CD4-positive, alpha-beta T cell treated with Interleukin-17A for 1 hour (primary cell): Measurements from ENCODE around the gene GHRL.
"Not testable (repeated sequence)": the region's sequence is repeated elsewhere in the genome, so short reads cannot be mapped to it uniquely, and the experiment has no call there.

Experiments
- DNase-seq: peaks from one replicate; pipeline ENCODE4 v3.0.0-alpha.2; 2020

Gene GHRL

DNA sequence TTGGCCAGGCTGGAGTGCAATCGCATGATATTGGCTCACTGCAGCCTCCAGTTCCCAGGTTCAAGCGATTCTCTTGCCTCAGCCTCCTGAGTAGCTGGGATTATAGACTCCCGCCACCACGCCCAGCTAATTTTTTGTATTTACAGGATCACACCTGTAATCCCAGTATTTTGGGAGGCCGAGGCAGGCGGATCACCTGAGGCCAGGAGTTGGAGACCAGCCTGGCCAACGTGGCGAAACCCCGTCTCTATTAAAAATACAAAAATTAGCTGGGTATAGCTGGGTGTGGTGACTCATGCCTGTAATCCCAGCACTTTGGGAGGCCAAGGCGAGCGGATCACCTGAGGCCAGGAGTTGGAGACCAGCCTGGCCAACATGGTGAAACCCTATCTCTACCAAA is 20.3 kb downstream of the GHRL start:
- DNase-seq: not testable (repeated sequence)

DNA sequence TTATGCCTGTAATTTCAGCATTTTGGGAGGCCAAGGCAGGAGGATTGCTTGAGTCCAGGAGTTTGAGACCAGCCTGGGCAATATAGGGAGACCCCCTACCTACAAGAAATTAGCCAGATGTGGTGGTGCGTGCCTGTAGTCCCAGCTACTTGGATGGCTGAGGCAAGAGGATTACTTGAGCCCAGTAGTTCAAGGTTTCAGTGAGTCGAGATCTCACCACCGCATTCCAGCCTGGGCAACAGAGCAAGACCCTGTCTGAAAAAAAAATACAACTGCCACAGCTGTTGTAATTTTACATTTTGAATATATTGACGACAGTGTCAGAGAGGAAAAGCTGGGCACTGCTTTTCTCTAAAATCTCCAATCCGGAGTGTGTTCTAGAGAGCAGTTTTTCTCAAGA is 23.3 kb downstream of the GHRL start:
- no peak for DNase-seq

DNA sequence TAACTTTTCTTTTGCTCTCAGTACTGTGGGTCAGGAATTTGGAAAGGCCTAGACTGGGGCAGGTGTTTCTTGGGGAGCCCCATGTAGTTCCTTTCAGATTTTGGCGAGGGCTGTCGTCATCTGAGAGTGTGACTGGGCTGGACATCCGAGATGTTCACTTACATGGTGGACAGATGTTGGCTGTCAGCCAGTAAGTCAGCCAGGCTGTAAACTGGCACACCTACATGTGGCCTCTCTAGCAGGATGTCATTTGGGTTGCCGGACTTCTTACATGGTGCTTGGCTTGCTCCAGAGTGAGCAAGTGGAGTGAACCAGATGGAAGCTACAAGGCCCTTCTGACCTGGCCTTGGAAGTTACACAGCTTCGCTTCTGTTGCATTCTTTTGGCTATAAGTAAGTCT is 23.8 kb downstream of the GHRL start:
- DNase-seq: no peak

DNA sequence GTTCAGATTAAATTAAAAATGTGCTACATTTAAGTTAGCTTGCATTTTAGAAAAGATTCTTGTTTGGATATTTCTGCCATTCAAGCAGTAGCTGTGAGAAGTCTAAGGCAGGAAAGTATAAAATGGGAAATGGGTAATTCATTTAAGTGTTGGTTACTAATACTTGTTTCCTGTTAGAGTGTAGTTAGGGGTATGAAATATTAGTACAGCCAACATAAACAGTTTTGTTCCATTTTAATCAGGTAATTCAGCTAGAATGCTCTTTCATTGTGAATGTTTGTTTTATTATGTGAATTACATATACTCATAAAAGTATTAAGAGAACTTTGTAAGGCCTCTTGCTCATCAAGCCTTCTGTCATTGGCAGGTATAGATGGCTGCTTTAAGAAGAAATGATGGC is 24.6 kb downstream of the GHRL start:
- DNase-seq: no peak

DNA sequence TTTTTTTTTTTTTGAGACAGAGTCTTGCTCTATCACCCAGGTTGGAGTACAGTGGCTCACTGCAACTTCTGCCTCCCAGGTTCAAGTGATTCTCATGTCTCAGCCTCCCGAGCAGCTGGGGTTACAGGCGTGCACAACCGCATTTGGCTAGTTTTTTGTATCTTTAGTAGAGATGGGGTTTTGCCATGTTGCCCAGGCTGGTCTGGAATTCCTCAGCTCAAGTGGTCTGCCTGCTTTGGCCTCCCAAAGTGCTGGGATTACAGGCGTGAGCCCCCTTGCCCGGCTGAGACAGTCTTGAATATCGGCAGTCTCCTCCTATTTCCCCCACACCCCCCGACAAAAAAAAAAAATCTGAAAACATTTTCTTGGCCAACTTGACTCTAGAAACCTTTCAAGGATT is 25.8 kb downstream of the GHRL start:
- not testable (repeated sequence) for DNase-seq

DNA sequence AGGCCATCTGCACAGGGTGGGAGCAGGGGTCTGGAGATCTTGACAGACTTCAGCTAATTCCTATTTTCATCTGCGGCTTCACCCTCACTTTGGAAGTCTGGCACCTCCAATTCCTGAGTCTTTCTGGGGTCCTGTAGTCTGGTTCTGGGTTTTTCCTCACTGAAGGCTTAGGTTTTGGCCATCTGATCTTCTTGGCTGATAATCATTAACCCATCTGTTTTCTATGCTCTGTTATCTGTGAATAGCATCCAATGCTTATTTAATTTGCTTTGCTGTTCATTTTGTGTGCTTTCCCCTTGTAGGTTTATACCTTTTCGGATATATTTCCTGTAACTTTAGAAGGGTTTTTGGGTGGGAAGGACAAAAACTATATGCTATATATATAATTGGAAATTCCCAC is 26.9 kb downstream of the GHRL start:
- DNase-seq: no peak

DNA sequence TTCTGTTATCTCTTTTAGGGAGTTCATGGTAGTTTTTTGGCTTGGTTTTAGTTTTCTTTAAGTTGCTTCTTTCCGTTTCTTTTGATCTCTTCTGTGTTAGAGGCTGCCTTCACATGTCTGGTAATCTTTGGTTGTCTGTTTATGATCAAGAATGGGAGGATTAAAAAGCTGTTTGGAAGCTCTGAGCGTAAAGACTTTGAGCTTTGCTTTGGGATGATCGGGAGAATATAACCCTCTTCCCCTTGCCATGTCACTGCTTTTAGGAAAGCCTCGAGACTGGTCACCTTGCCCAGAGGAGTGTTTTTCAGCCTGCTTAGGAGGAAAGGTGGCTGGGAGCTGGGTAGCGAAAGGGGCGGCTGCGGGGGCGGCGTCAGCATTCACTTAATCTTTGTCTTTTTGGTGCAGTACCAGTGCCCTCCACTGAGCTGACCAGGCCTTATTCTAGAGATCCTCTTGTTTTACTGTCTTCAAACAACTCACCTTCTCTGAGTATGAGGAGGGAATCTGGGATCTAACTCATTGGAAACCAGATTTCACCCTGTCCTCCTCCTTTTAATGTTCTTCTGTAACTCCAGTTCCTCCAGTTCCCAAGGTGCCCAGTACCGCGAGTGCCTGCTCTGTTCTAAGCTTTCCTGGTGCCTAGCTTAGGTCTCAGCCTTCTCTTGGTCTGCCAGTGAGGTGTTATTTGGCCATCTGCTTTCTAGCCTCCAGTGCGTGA is 28.9 kb downstream of the GHRL start:
- DNase-seq: peak; percentile 76

DNA sequence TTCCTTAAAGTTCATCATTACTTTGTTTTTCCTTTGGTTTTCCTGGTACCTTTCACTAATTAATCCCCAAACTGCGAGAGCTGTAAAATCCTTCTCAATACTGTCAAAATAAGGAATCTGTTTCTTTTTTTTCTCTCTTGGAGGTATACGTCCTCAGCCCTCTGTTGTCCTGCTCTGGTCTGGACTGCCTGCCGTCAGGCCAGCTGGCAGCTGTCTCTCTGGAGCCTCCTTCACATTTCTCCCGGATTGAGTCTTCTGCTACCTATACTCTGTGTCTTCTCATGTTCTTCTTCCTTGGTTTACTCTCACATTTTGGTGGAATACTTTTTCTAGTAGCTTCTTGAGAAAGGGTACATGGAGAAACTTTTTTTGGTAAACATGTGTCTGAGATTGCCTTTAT is 30.7 kb downstream of the GHRL start:
- DNase-seq: no peak

DNA sequence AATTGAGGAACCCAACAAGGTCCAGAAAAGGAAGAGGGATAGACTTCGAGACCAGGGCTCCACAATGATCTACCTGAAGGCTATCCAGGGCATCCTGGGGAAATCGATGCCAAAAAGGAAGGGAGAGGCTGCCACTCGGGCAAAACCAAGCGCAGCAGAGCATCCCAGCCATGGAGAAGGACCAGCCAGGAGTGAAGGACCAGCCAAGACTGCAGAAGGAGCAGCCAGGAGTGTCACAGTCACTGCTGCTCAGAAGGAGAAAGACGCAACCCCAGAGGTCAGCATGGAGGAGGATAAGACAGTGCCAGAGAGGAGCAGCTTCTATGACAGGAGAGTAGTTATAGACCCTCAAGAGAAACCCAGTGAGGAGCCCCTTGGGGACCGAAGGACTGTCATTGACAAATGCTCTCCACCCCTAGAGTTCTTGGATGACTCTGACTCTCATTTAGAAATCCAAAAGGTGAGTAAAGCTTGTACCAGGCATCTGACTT is 32.5 kb downstream of the GHRL start:
- no peak for DNase-seq

DNA sequence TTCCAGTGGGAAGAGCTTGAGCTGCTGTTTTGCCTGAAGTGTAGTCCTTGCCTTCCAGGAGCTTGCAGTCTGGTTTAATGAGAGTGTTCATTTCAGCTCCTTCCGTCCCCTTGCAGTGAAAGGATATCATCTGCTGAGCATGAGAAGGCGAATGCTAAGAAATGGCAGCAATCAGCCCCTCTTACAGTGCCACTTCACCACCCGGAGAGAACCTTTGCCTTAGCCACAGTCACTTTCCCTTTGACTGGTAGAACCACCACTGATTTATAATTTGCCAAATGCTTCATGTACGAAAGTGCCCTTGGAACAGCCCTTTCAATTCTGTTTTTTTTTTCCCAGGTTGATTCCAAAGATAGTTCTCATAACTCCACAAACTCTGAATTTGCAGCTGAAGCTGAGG is 32.9 kb downstream of the GHRL start:
- no peak for DNase-seq

DNA sequence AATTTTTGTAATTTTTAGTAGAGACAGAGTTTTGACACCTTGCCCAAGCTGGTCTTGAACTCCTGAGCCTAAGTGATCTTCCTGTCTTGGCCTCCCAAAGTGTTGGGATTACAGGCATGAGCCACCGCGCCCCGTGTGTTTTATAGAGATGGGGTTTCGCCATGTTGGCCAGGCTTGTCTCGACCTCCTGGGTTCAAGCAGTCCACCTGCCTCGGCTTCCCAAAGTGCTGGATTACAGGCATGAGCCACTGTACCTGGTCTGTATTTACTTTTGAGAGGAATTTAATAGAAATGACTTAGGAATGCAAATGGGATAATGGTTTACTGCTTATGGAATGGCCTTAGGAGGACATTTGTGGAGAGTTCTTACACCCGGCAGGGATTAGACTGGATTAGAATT is 33.7 kb downstream of the GHRL start:
- no peak for DNase-seq

DNA sequence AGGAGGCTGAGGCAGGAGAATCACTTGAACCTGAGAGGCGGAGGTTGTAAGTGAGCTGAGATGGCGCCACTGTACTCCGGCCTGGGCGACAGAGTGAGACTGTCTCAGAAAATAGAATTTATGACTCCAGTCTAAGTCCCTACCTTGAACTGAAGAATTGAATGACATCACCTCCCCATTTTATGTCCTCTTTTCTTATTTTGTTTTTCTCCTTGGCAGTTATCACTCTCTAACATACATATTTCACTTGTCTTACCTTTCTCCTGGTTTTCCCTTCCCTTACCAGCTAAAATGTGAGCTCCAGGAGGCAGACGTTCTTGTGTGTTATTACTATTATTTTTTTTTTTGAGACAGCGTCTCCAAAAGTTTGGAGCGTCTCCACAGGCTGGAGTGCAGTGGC is 36.9 kb downstream of the GHRL start:
- no peak for DNase-seq

DNA sequence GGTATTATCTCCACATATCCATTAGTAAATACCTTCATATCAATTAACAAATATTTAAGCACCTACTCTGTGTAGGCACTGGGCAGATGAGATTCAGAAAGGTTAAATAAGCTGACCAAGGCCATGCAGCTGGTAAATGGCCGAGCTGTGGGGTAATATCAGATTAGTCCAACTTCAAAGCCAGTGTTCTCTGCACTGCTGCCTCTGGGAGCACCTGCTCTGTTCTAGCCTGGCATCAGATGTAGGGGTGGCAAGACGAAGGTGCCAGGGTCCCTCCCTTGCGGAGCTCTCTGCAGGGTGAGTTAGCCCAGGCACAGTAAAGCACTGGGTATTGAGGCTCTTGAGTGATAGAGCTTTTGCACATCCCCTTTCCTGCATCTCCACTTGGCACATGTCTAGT is 39.0 kb downstream of the GHRL start:
- no peak for DNase-seq

DNA sequence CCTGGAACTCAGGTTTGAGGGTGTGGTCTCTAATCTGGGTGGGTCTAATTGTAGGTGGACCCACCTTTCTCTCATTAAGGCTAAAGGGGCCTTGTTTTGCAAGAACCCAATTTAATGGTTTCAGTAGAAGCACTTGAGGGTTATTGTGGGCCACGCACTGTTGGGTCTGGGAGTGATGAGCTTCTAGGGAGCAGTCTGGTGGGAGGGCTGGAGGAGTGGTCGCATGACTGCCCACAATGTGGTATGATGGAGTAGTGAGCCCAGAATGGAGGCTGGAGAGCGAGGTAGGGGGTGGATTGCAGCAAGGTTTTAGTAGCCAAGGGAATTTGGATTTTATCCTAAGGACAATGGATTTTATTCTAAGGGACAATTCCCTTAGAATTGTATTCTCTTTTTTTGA is 41.7 kb downstream of the GHRL start:
- DNase-seq: no peak

DNA sequence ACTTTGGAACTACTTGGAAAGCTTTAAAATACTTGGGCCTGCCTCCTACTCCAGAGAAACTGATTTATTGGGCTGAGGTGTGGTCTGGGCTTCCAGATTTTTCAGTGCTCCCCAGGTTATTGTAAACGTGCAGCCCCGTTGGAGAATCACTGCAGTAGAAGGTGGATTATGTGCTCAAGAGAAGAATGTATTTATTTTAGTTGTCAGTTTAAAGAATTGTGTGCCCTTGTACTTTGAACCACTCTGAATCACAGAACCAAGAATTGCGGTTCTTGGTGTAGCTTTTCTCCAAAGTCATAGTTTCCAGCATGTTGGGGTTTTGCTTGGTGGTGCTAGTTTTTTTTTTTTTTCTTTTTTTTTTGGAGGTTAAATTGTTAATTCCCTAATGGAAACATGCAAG is 42.9 kb downstream of the GHRL start:
- DNase-seq: no peak

DNA sequence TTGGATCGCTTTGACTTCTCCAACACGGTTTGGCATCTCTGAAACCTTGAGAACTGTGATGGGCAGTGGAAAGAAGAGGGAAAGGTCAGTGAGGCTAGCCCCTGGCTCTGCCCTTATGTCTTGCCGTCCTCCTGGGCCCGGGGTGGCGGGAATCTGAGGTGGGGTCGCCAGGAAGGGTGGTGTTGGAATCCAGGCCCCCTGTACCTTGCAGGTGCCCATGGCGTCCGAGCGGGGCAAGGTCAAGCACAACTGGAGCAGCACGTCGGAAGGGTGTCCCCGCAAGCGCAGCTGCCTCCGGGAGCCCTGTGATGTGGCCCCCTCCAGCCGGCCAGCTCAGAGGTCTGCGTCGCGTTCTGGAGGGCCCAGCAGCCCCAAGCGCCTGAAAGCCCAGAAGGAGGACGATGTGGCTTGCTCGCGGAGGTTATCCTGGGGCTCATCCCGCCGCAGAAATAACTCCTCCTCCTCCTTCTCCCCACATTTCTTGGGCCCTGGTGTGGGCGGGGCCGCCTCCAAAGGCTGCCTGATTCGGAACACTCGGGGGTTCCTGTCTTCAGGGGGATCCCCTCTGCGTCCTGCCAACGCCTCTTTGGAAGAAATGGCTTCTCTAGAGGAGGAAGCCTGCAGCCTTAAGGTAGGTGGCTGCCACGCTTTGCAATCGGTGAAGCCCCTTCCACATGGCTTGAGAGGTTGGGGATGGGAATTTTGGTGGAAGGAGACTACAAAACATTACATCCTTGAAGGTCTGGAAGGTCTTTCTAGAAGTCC is 43.6 kb downstream of the GHRL start:
- peak; percentile 63 for DNase-seq

DNA sequence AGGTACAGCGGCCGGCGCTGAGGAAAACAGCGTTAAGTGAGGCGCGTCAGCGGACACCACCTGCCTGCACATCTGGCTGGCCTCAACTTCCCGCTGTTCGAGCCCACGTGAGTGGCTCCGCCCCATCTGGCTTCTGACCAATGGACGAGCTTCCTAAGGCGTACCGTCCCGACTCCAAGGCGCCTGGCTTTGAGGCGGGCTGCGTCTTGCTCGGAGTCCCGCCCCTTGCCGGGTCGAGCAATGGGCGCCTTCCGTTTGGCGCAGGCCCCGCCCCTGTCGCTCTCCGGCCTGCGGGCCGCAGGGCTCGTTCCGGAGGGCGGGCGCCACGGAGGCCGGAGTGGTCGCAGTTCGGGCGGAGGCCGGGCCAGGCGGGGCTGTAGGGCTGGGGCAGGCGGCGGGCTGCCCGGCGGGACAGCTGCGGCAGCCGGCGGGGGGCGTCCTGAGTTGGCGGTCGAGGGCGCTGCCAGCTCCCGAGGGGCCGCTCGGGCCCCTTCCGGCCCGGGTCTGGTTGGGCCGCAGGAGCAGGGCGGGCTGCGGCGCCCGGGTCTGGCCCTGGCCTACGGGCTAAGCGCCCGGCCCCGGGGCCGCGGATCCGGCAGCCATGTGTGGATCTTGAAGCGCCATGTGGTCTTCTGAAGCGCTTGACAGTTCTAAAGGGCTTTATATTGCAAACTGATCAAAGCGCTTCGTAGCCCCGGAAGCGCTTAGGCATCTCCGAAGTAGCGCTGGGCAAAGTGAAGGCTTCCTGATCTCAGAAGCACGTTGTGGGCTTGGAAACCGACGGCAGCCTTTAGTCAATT is 44.4 kb downstream of the GHRL start, which contains the start of gene TATDN2:
Gene TATDN2 (plus strand): TSS at position 276 of the 800 bp plus-strand sequence. CDS start 742 bp downstream, outside the sequence.
- DNase-seq: peak; percentile 95

DNA sequence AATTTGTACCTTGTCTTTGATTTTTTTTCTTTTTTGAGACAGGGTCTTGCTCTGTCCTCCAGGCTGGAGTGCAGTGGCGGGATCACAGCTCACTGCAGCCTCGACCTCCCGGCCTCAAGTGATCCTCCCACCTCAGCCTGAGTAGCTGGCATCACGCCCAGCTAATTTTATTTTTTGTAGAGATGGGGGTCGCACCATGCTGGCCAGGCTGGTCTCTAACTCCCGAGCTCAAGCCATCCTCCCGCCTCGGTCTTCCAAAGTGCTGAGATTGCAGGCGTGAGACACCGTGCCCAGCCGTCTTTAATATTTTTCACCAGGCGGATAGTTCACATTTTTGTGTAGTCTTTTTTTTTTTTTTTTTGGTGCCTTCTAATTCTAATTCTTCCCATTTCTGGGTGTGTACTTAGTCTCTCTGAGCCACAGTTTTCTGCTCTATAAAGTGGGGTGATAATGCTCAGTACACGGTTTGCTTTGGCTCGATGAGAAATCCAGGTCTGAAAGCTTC is 45.0 kb downstream of the GHRL start:
- no peak for DNase-seq

DNA sequence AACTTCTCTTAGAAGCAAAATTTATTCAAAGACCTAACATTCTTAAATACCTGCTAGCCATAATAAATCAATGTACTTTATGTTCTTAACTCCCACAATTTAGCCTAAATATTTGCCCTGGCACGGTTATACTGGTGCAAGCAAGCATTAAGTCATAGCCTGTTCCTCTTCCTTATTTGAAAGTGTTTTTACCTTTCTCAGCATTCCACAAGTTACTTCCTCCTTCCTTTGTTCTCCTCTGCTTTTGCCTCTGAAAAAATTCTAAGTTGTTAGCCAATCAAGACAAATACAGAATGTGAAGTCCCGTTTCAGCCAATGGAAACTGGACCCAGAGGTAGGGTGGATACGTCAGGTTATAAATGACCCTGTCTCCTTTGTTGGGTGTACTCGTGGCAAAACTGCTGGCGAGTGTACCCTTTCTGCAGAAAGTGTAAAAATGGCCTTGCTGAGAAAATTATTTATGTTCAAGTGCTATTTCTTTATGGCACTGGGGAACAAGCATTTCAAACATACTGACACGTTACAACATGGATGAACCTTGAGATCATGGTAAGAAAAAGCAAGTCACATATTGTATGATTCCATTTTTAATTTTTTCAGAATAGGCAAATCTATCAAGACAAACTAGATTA is 47.5 kb downstream of the GHRL start:
- no peak for DNase-seq

DNA sequence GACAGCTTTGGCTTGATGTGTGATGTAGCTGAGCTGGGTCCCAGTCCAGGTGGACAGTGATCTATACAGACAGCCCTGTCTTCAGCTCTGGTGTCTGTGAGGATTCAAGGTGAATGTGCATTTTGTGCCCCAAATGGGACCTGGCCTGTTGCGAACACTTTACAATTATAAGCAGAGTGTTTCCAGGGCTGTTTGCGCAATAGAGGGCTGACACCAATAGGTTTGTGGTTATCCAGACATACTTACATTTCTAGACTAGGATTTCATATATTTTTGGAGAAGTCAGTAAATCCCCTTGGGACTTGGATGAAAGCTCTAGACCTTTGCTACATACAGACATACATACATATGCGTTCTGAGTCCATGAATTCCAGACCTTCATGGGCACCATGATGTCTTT is 48.7 kb downstream of the GHRL start:
- DNase-seq: no peak

DNA sequence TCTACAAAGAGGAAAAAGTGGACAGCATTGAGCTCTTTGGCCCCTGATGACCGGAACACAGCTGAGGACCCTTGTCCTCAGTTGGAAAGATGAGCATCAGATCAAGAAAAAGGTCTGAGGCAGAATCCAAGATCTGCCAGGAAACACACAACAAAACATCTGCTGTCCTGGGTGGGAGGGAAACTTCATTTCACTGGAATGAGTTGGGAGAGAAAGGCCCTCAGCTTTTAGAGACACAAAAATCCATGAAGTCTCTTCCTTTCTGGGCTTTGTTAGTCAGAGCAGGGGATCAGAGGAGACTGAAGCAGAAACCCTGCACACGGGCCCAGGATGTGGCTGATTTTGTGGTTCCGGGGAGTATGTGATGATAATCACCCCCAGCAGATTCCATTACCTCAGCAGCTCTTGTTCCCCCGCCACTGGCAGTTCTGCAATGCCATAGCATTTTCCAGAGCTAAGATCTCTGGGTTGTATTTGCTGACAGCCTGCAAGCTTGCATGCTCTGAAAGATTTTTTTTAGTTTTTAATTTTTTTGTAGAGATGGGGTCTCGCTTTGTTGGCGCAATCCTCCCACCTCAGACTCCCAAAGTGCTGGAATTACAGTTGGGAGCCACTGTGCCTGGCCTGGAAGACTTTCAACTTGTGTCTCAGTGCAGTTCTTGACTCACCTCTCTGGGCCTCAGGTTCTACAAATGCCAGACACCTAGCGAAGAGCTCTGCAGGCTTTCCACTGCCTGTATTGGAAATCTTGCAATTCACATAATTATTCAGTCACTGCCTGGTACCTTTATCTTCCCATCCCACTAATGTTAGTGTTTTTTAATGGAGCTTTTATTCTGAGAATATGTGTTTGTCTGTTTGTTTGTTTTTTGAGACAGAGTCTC is 50.3 kb downstream of the GHRL start:
- peak; percentile 80 for DNase-seq

DNA sequence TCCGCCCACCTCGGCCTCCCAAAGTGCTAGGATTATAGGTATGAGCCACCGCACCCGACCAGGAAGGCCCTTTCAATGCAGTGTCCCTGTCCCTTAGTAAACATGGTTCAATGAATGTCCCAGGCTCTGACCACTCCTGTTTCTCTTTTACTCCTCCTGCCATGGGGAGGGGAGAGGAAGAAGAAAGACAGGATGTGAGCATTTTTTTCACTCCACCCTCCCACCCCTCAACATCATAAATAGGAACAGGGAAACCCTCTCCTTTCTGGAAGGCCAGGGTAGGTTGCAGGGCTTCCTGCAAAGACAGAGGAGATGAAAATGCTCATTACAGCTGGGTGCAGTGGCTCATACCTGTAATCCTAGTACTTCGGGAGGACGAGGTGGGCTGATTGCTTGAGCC is 51.9 kb downstream of the GHRL start:
- no peak for DNase-seq
